Amygdala (tissue), 56 donors: Measurements from ENCODE around the gene NEDD4L.
"Not testable (repeated sequence)": the region's sequence is repeated elsewhere in the genome, so short reads cannot be mapped to it uniquely, and the experiment has no call there.

Experiments used
- DNase-seq, 56 donors: peaks; one replicate each; lab custom pipeline; 2025; lab: John Stamatoyannopoulos, UW

The NEDD4L gene

GRCh38 chr18:58043491-58044369 lies at the start of gene NEDD4L:
NEDD4L (plus strand) TSS chr18:58044226; CDS start chr18:58044661, 435 bp downstream.
- DNase-seq, result peak; percentile 12 to 89 (median 77)

GRCh38 chr18:57995331-57995730 lies 48.7 kb upstream of the NEDD4L start:
- DNase-seq, result no peak

- not testable (repeated sequence) for DNase-seq
Observed at GRCh38 chr18:57996894-57997293, 47.1 kb upstream of the NEDD4L start.

- DNase-seq, result no peak
Observed at GRCh38 chr18:57997820-57998219, 46.2 kb upstream of the NEDD4L start.

- DNase-seq, result no peak
Observed at GRCh38 chr18:57998461-57998860, 45.6 kb upstream of the NEDD4L start.

GRCh38 chr18:58004317-58004716 lies 39.7 kb upstream of the NEDD4L start:
- DNase-seq, result no peak

- no peak for DNase-seq
Observed at GRCh38 chr18:58005011-58005410, 39.0 kb upstream of the NEDD4L start.

- no peak for DNase-seq
Observed at GRCh38 chr18:58005885-58006523, 38.0 kb upstream of the NEDD4L start.

- no peak for DNase-seq
Observed at GRCh38 chr18:58009166-58009565, 34.9 kb upstream of the NEDD4L start.

DNA sequence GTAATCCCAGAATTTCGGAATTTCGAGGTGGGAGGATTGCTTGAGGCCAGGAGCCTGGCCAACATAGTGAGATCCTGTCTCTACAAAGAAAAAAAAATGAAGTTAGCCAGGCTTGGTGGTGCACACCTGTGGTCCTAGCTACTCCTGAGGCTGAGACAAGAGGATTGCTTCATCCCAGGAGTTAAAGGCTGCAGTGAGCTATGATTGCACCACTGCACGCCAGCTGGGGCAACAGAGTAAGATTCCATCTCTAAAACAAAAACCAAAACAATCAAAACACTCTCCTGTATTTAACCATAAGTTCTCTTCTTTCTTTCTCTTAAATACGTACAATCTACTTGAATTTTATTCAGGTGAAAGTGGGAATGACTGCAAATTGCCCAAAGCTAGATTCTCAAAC lies 33.8 kb upstream of the NEDD4L start:
- no peak for DNase-seq

DNA sequence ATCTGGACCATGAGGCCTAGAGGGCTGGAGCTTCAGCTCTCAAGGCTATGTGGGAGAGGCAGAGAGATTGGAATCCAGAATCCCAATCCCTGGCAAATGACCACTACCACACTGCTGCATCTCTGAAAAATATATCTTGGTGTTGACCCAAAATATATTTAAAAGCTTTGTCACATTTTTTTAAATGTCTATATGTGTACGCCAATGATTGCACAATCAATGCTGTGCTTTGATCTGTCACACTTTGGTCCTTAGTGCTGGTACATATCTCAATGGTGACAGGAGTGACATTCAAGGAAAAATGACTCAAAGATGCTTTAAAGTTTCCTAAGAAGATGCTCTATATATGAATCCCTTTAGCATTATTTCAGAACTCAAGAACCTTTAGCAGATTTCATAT lies 31.7 kb upstream of the NEDD4L start:
- DNase-seq, result no peak

DNA sequence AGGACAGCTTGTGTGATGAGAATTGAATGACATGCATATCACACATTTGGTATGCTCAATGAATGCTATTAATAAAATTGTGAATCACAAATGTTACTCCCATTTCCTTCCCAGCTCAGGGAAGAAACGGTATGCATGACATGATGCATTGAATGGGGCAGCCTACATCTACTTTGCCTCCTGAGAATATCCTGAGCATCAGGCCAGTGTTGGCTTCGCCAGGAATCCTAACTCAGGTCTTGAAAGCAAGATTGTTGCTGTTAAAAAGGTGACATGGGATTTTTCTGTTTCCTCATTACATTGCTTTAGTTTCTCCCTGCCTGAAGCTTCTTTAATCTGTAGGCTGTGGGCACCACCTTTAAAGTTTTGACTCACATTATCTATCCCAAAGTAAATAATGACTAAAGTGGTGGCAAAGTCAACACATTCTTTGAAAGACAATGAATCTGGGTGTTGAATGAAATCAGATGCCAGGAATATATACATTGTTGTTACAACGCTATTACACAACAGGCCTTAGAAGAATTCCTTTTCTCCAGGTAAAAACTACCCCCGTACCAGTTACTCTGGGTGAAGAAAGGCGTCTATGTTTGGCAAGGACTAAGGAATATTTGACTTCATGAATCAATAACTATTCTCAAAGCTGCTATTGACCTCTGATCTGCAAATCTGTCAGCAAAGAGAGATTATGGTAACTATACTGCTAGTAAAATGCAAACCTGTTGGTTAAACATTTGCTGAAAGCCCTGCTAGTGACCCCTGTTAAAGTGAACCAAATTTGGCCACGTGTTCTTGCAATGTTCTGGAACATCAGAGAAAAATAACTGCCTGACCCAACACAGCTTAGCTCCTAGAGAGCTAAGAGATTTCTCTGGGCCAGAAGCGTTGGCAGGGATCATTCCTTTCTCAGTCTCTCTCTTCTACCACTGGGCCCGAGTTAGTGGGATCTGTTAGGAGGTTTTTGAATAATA lies 30.5 kb upstream of the NEDD4L start:
- DNase-seq, result no peak

GRCh38 chr18:58015065-58015780 lies 28.8 kb upstream of the NEDD4L start:
- DNase-seq, result peak in 8 of 56 donors; percentile 1 to 44 (median 7)

DNA sequence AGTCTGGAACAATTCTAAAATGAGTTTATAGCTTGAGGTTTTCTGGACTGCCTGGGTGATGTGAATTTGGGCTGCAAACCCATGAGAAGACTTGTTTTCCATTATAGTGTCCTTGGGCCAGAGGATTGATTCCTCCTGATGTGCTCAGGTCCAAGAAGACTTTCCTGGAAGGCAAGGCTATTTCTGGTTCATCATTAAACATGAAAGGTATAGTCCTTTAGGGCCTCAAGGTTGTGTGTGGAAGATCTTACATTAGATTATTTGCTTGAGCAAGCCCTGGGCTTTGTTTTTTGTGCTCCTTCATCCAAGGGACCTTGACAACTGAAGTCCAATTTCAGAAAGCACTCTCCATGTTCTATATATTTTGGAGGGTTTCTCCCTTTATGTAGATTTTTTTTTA lies 26.8 kb upstream of the NEDD4L start:
- no peak for DNase-seq

DNA sequence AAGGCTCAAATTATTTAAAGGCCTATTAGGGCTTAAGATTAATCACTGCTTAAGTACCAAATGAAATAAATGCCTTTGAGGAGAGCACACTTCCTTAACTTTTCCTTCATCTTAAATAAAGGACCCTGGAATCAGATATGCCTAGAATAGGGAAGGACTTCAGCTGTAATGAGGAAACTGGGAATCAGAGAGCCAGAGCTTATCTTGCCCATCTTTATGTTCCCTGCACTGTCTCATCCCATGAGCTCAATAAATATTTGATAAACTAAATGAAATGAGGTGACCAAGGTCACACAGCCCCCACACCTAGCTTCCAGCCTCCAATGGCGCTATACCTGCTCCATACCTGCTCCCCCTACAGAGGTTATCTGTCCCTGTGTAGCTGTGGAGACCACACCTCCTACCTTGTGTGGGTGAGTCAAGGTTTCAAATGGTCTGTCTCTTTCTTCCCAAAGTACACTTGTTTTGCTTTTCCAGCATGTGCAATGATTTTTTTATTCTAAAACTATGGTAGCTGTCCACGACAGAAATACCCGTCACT lies 23.4 kb upstream of the NEDD4L start:
- no peak for DNase-seq

DNA sequence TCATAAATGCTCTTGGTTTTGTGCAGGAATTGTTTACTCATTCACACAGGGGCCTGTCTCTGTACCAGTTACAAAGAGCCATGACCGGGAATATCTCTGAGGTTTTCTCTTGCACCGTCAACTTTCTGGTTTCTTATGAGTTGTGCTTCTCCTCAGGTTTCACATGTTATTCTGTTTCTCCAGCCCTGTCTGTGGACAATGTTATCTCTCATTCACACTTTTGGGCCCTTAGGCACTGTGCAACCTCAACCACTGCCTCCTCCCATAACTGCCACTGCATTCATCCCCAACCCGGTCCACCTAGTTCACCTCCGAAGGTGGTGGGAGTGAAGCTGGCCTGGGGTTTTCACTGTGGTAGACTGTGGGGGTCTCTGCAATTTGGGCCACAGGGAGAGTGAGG lies 22.5 kb upstream of the NEDD4L start:
- no peak for DNase-seq

- no peak for DNase-seq
Observed at GRCh38 chr18:58023108-58023507, 20.9 kb upstream of the NEDD4L start.

DNA sequence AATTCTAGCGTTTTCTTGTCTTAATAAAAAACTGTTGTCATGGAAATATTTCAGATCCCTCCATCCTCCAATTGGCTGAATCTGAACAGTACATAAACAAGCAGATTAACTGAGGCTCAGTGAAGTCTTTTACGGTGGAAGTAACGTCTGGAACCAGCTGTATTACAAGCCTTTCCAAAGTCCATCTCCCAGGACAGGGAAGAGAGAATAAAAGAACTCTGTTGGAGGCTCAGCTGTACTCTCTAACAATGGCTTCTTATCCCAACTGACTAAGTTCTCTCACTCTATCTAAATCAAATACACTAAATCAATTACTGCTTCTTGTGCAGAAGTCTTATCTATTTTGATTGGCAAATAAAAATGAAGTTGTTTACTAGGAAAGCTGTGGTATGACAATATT lies 19.9 kb upstream of the NEDD4L start:
- no peak for DNase-seq

- DNase-seq, result no peak
Observed at GRCh38 chr18:58025205-58025604, 18.8 kb upstream of the NEDD4L start.

GRCh38 chr18:58025733-58026132 lies 18.3 kb upstream of the NEDD4L start:
- DNase-seq, result no peak
